ENCODE data around the gene HOXA7. TPM values are rescaled to one million over a fixed set of nuclear protein-coding genes. Genes with fewer than 3 reads are reported as not detected.

The HOXA7 gene
- total RNA-seq, 1 experiment from 2014 or later, result 2.6 TPM

GRCh38 chr7:27176962-27177794 is 20.7 kb upstream of the HOXA7 start:
- BruUV-seq (replicated peaks), result no TSS peak
- intact Hi-C loops (cut with micrococcal nuclease), result loop anchor here (1.0 kb wide), 1 partner anchor 9 kb away; no protein-coding TSS in a partner anchor
- no peak for TF ChIP-seq EZH2phosphoT487 (IDR thresholded peaks at IDR 0.05; ENCODE audit: borderline replicate concordance, low read length)
- no peak for TF ChIP-seq EZH2 (IDR thresholded peaks at IDR 0.05; ENCODE audit: low read length, unreplicated experiment)
- no peak for TF ChIP-seq CTCF (conservative IDR thresholded peaks at IDR 0.05; ENCODE audit: low read depth, low read length)
- ChIA-PET CTCF (no interaction called here), POLR2A (ENCODE audit: unreplicated experiment) (interaction anchor here (0.5 to 0.9 kb wide), 6 partner anchors 8 to 1022 kb away, joined by 3 to 7 read pairs (median 4); partner anchors contain the start of gene HOXA11)
- Histone ChIP-seq H3K4me1 (ENCODE audit: insufficient read depth, low read length) (peaks cover 38% of the 10 kb centered on the region), H2AFZ (ENCODE audit: low read length) (no peak overlapping the region), H3F3A (ENCODE audit: low read length, unreplicated experiment) (no peaks in the 10 kb centered on the region), H3K9me2 (replicated peaks; ENCODE audit: low read length) (no peaks in the 10 kb centered on the region), H3K9me3 (ENCODE audit: low read length) (no peaks in the 10 kb centered on the region), H3K36me3 (ENCODE audit: low read depth, low read length) (no peaks in the 10 kb centered on the region), H3K4me3 (ENCODE audit: low read length) (peak overlapping the region; percentile 84), H4K20me1 (ENCODE audit: low read length) (no peaks in the 10 kb centered on the region), H3K27ac (ENCODE audit: low read length) (peak overlapping the region; percentile 97), H3K79me2 (ENCODE audit: low read length) (peaks cover 99% of the 10 kb centered on the region), H3K9ac (ENCODE audit: low read length) (peak overlapping the region; percentile 90), H3K4me2 (ENCODE audit: low read length) (peak overlapping the region; percentile 93), H3K27me3 (ENCODE audit: low read length) (no peaks in the 10 kb centered on the region)
- no peak for DNase-seq
- no peak for ATAC-seq

GRCh38 chr7:27176524-27176845 is 20.0 kb upstream of the HOXA7 start:
- H3K27ac ChIP-seq (ENCODE audit: low read length), result peak overlapping the region; percentile 97
- H3K9me3 ChIP-seq (ENCODE audit: low read length), result no peaks in the 10 kb centered on the region
- H4K20me1 ChIP-seq (ENCODE audit: low read length), result no peaks in the 10 kb centered on the region
- no peak for ATAC-seq
- H3K36me3 ChIP-seq (ENCODE audit: low read depth, low read length), result no peaks in the 10 kb centered on the region
- intact Hi-C loops (cut with micrococcal nuclease), result loop anchor here (1.0 kb wide), 1 partner anchor 10 kb away; no protein-coding TSS in a partner anchor
- no peak for DNase-seq
- peak overlapping the region; percentile 90 for H3K9ac ChIP-seq (ENCODE audit: low read length)
- H3K4me1 ChIP-seq (ENCODE audit: insufficient read depth, low read length), result peaks cover 32% of the 10 kb centered on the region
- no peaks in the 10 kb centered on the region for H3K27me3 ChIP-seq (ENCODE audit: low read length)
- ChIA-PET POLR2A (ENCODE audit: unreplicated experiment) (interaction anchor here (0.6 to 0.9 kb wide), 5 partner anchors 8 to 1021 kb away, joined by 3 to 7 read pairs (median 4); partner anchors contain the start of gene HOXA11), CTCF (no interaction called here)
- BruUV-seq (replicated peaks), result no TSS peak
- H3K4me2 ChIP-seq (ENCODE audit: low read length), result peak overlapping the region; percentile 93
- peaks cover 99% of the 10 kb centered on the region for H3K79me2 ChIP-seq (ENCODE audit: low read length)
- H3F3A ChIP-seq (ENCODE audit: low read length, unreplicated experiment), result no peaks in the 10 kb centered on the region
- no peaks in the 10 kb centered on the region for H3K9me2 ChIP-seq (replicated peaks; ENCODE audit: low read length)
- H3K4me3 ChIP-seq (ENCODE audit: low read length), result peak overlapping the region; percentile 84
- no peak for TF ChIP-seq EZH2 (IDR thresholded peaks at IDR 0.05; ENCODE audit: low read length, unreplicated experiment)
- no peak for TF ChIP-seq EZH2phosphoT487 (IDR thresholded peaks at IDR 0.05; ENCODE audit: borderline replicate concordance, low read length)
- no peak for TF ChIP-seq CTCF (conservative IDR thresholded peaks at IDR 0.05; ENCODE audit: low read depth, low read length)
- no peak overlapping the region for H2AFZ ChIP-seq (ENCODE audit: low read length)

All from PC-3 (cell line).